Psoas muscle (tissue), 8 donors: ENCODE measurements around the gene SPAG5. TPM values are rescaled to one million over a fixed set of nuclear protein-coding genes. Genes with fewer than 3 reads are reported as not detected.

Source experiments
- ATAC-seq, 4 donors: fragments of 200-7000 bp; cut with Tn5 transposase; one replicate each; pipeline ENCODE4 v1.9.1; 2020; ENCODE audit warnings: moderate library complexity in 3 of 4, mild to moderate bottlenecking in 2 of 4
- DNase-seq, 2 donors: peaks; one replicate each; pipeline ENCODE4 v3.0.0-alpha.2; 2020
- H3K27ac ChIP-seq: fragments of 200-600 bp; one replicate; pipeline ENCODE4 v1.8.0; 2022
- H3K27me3 ChIP-seq, 3 donors: fragments of 200-600 bp in 1 of 3; one replicate each; pipeline versions ENCODE4 v1.6.1 to v1.8.0; 2013 to 2022; ENCODE audit warnings: low read length in 2 of 3, mild to moderate bottlenecking in 2 of 3, moderate library complexity in 1 of 3; ENCODE audit not compliant: insufficient read depth in 3 of 3
- H3K36me3 ChIP-seq, 2 donors: fragments of 200-600 bp in 1 of 2; one replicate each; pipeline versions ENCODE4 v1.6.1 to v1.8.0; 2013 to 2022; ENCODE audit warnings: low read depth in 1 of 2, mild to moderate bottlenecking in 1 of 2, moderate library complexity in 1 of 2; ENCODE audit not compliant: insufficient read depth in 1 of 2
- H3K4me1 ChIP-seq: fragments of 200-600 bp; one replicate; pipeline ENCODE4 v1.8.0; 2022
- H3K4me3 ChIP-seq: fragments of 200-600 bp; one replicate; pipeline ENCODE4 v1.8.0; 2022; ENCODE audit warnings: mild to moderate bottlenecking
- H3K9me3 ChIP-seq: fragments of 200-600 bp; one replicate; pipeline ENCODE4 v1.8.0; 2022
- WGBS, 3 donors: extraction: QIAGEN DNeasy Blood & Tissue Kit; methylation state at CpG; one replicate each; pipeline versions ENCODE4 v1.1.6 to v1.1.7; 2013; 5-methylcytosine and 5-hydroxymethylcytosine counted together
- intact Hi-C, 2 donors: fragments of 100-400 bp; cut with DNase I; formaldehyde crosslinking; loops; one replicate each; pipeline versions ENCODE4 v1.11.0 to v1.14.2; 2022
- polyA plus RNA-seq, 3 donors: library from polyadenylated mRNA; stranded (reverse); fragments of 200-250 nt; gene quantifications; one replicate each; pipeline ENCODE4 v1.2.3, GENCODE V29; 2013
- total RNA-seq, 4 donors: library from RNA; stranded (reverse); fragmentation: NEBNext Ultra II Directional in 2 of 4; extraction: Animal tissue kit (Norgen Biotek cat#: 25700) in 2 of 4; gene quantifications; one replicate each; pipeline versions ENCODE4 v1.2.1 to v1.2.4, GENCODE V29; 2021 to 2023
- TF ChIP-seq, protein P1 (sequence below): fragments of 200-600 bp; IDR thresholded peaks from one replicate; pipeline ENCODE4 v1.8.0; 2022; ENCODE audit warnings: antibody characterized with exemption
- donor health status: healthy with polysubstance abuse.
- donor health status: DM: no; HTN: no; CAD: no; lungs with moderate emphysema.
- donor health status: Bipolar disorder and iron deficiency.
- donor health status: healthy.
- donor health status: DM: yes; HTN: yes; CAD: no.
- donor health status: DM: no; HTN: no; CAD: no.
- donor health status: DM: no; HTN: no; CAD: no.
- donor health status: DM: yes; HTN: yes; CAD: no.

SPAG5 gene
- total and polyA plus RNA-seq, 7 donors: 0.15 to 2.4 (median 1.1) TPM

DNA sequence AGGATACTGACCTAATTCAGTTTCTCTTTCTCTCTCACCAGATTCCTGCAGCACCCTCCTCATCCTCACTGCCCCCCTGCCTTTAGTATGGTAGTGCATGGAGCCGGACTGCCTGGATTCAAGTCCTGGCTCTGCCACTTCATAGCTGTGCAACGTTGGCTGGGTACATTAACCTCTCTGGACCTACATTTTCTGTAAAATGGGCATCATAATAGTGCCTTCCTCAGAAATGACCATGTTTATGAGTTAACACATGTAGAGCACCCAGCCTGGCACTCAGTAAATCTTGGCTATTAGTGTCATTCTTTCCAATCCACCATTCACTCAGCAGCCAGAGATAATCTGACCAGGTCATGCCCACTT, 53.7 kb downstream of the SPAG5 start:
- no peak for ATAC-seq
- Histone ChIP-seq H3K4me1 (no peaks in the 10 kb centered on the region), H3K4me3 (no peak overlapping the region), H3K27me3 (no peaks in the 10 kb centered on the region), H3K36me3 (peaks cover 0 to 9% of the 10 kb centered on the region in 2 donors), H3K9me3 (no peaks in the 10 kb centered on the region), H3K27ac (no peak overlapping the region)
- 74 to 80% (median 80%) methylated on average over 2 of the region's 2 CpGs for WGBS, 3 donors
- no peak for DNase-seq
- intact Hi-C loops: no loop called here
- TF ChIP-seq, protein P1, sequence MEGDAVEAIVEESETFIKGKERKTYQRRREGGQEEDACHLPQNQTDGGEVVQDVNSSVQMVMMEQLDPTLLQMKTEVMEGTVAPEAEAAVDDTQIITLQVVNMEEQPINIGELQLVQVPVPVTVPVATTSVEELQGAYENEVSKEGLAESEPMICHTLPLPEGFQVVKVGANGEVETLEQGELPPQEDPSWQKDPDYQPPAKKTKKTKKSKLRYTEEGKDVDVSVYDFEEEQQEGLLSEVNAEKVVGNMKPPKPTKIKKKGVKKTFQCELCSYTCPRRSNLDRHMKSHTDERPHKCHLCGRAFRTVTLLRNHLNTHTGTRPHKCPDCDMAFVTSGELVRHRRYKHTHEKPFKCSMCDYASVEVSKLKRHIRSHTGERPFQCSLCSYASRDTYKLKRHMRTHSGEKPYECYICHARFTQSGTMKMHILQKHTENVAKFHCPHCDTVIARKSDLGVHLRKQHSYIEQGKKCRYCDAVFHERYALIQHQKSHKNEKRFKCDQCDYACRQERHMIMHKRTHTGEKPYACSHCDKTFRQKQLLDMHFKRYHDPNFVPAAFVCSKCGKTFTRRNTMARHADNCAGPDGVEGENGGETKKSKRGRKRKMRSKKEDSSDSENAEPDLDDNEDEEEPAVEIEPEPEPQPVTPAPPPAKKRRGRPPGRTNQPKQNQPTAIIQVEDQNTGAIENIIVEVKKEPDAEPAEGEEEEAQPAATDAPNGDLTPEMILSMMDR: no peak

DNA sequence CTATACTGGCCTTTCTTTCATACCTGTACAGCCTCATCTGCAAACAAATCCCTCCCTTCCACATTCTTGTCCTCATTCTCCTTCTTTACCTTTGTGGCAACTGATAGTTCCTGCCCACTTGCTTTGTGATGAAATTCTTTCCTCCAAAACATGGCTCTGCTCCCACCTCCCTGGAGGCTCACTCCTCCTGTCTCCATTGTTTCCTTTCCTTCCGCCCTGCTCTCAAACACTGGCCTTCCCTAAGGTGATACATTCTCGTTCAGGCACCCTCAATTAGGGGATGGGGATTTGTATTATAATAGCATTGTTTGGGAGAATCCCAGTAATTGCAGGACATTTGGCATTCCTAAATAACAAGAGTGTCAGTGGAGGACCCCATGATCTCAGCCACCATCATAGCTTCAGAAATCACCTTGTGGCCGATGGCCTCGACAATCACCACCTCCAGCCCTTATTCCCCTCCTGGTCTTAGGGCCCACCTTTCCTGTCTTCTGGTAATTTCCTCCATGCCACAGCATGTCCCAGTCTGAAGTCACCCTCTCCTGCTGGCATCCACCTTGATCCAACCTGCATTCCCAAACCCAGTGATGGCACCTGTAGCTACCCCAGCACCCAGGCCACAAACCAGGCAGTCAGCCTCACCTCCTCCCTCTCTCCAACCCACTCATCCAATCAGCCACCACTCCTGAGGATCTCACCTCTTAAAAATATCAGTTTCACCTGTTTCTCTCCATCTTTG, 54.3 kb downstream of the SPAG5 start:
- Histone ChIP-seq H3K27ac (no peak overlapping the region), H3K36me3 (peaks cover 0 to 9% of the 10 kb centered on the region in 2 donors), H3K9me3 (no peaks in the 10 kb centered on the region), H3K4me3 (no peak overlapping the region), H3K27me3 (no peaks in the 10 kb centered on the region), H3K4me1 (no peaks in the 10 kb centered on the region)
- 73 to 78% (median 75%) methylated on average over 4 of the region's 4 CpGs for WGBS, 3 donors
- ATAC-seq: no peak
- intact Hi-C loops: no loop called here
- TF ChIP-seq, protein P1: no peak
- no peak for DNase-seq

DNA sequence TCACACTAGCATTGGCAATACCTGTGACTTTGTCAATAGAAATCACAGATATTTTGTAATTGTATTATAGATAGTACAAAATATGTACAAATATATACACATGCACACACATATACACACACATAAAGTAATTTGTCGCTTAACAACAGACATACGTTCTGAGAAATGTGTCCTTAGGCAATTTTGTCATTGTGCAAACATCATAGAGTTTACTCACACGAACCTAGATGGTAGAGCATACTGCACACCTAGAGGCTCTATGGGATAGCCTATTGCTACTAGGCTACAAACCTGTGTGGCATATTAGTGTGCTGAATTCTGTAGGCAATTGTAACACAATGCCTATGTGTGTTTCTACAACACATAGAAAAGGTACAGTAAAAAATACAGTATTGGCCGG, 57.4 kb downstream of the SPAG5 start:
- intact Hi-C loops: no loop called here
- TF ChIP-seq, protein P1: no peak
- no peak for ATAC-seq
- Histone ChIP-seq H3K9me3 (no peaks in the 10 kb centered on the region), H3K27me3 (no peaks in the 10 kb centered on the region), H3K36me3 (no peaks in the 10 kb centered on the region), H3K27ac (no peak overlapping the region), H3K4me1 (no peaks in the 10 kb centered on the region), H3K4me3 (no peak overlapping the region)
- no peak for DNase-seq
- WGBS, 3 donors: 87 to 92% (median 90%) methylated on average over 4 of the region's 4 CpGs

DNA sequence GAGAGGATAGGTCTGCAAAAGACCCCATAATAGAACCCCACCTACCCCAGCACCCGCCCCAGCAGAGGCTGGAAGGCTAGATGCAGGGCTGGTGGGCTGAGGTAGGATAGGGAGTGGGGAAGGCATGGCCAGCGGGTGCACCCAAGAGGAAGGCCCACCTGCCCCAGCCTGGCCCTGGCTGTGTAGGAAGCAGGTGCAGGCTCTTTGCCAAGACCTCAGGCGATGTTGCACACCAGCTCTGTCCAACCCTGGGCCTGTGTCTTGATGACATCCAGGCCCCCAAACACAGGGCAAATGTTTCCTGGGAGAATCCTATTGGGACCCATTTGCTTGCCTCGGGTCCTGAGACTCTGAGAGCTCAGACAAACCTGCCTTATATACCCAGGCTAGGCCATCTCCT, 58.6 kb downstream of the SPAG5 start:
- DNase-seq (no peak), ATAC-seq (no peak)
- TF ChIP-seq, protein P1: no peak
- 82 to 87% (median 83%) methylated on average over 4 of the region's 4 CpGs for WGBS, 3 donors
- no peak overlapping the region for H3K4me3 ChIP-seq
- no peaks in the 10 kb centered on the region for H3K9me3 ChIP-seq
- no peaks in the 10 kb centered on the region for H3K27me3 ChIP-seq
- no peak overlapping the region for H3K27ac ChIP-seq
- no peaks in the 10 kb centered on the region for H3K4me1 ChIP-seq
- no peaks in the 10 kb centered on the region for H3K36me3 ChIP-seq
- intact Hi-C loops: loop anchor here in 1 of 2 donors (1.0 kb wide), 1 partner anchor 46 kb away; no protein-coding TSS in a partner anchor
